GM19372 (cell line): ENCODE measurements around the gene GARIN1A.

Experiments used
- ATAC-seq: cut with Tn5 transposase; IDR thresholded peaks from one replicate; pipeline ENCODE4 v1.9.1; 2021; ENCODE audit warnings: mild to moderate bottlenecking, low read depth, moderate library complexity; ENCODE audit not compliant: unreplicated experiment

The GARIN1A gene

GRCh38 chr7:128710481-128710880, 38.4 kb downstream of the GARIN1A start:
- ATAC-seq, result no peak

DNA sequence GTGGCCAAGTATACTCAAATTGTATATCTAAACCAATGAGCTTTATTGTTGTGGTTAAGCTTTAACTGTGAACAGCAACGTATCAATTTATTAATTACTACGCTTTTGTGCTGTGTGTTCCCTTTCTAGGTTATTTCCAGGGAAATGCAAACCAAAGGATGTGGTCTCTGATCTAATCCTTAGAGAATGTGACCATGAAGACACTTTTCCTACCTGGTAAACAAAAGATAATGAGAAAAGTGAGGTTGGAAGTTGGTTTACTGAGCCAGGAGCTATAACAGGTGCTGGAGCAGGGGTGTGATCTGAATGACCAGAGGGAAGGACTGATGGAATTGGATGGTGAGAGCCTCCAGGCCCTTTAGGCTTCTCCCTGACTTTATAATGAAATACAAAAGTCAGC, 41.7 kb downstream of the GARIN1A start:
- no peak for ATAC-seq

DNA sequence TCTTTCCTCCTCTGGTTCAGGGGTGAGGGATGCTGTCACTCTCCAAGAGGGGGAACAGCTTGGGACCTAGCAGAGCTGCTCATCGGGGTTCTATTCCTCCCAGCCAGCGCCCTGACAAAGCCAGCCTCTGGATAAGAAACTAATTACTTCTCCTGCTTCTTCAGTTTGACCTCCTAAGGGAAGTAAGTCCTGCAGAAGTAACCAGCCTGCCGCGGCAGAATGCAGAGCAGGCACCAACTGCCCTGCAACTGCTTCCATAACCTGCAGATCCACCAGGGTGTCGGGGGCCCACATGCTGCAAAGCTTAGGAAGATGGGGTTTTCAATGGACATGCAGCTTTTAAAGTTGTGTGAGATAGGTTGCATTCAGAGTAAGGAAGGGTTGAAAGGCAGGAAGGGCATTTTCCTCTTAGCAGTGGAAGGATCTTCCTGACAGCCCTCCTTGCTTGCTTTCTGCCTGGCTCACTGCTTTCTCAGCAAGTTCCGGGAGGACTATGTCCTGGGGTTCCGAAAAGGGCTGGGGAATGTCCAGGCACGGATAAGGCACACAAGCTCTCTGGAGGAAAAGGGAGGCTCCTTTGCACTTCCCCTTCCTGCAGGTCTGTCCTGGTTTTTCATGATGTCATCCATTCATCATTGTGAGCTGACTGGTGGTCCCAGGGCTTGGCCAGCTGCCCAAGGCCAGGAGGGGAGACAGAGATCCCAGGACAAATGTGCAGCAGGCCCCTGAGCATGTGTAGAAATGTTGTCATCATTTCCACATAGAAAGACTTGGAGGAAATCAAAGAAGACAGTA, 42.8 kb downstream of the GARIN1A start:
- no peak for ATAC-seq

DNA sequence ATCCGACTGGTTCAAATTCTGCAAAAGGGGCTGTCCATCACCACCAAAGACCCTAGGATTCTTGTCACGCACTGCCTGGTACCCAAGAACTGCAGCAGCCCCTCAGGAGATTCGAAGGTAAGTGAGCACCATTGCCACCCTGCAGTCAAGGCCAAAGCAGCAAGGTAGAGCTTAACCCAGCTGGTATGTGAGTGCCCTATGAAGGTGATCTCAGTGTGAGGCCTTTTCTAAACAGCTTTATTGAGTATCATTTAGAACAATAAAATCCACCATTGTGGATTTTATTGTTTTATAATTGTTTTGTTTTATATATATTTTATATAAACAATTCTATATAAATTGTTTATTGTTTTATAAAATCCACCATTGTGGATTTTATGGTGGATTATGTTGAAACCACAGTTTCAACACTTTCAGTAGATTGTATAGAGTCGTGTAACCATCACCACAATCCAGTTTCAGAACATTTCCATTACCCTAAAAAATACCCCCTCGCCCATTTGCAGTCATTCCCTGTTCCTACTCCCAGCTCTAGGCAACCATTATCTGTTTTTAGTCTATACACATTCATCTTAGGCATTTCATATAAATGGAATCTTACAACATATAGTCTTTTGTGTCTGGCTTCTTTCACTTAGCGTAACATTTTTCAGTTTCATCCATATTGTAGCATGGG, 47.0 kb downstream of the GARIN1A start:
- ATAC-seq, result no peak

DNA sequence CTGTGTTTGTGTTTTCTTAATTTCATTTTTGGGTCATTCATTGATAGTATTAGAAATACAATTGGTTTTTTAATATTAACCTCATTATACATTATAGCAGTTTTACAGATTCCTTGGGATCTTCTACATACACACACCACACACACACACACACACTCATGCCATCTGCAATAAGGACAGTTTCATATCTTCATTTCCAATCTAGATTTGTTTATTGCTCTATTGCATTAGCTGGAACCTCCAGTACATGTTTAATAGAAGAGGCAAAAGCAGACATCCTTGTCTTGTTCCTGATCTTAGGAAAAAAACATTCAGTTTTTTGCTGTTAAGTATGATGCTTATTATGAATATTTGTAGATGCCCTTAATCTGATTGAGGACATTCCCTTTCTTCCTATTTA, 49.3 kb downstream of the GARIN1A start:
- ATAC-seq, result no peak
